ENCODE data around the gene FXYD1. TPM values are rescaled to one million over a fixed set of nuclear protein-coding genes. Genes with fewer than 3 reads are reported as not detected.

The FXYD1 gene
- polyA plus RNA-seq (2012; ENCODE audit: insufficient read depth, insufficient read length, low read depth) = not detected

- Histone ChIP-seq H3K4me3 (ENCODE audit: low read depth, low read length) (no peak within 1 kb of the TSS), H3K4me1 (peaks cover 4% of the 10 kb centered on the region), H3K36me3 (no peaks in the 10 kb centered on the region), H3K9me3 (no peaks in the 10 kb centered on the region), H3K27me3 (peaks cover 15% of the 10 kb centered on the region)
- TF ChIP-seq CTCF (IDR thresholded peaks at IDR 0.05; ENCODE audit: low read depth, low read length) = no peak
- no peak for DNase-seq
Measured at GRCh38 chr19:35138305-35138892, at the start of gene FXYD1. Gene FXYD1 (plus strand): TSS chr19:35138824. CDS start chr19:35140080, 1,256 bp downstream.

GRCh38 chr19:35089554-35089953 is 49.1 kb upstream of the FXYD1 start:
- no peak overlapping the region for H3K4me3 ChIP-seq (ENCODE audit: low read depth, low read length)
- no peak for DNase-seq
- no peak for TF ChIP-seq CTCF (IDR thresholded peaks at IDR 0.05; ENCODE audit: low read depth, low read length)
- H3K27me3 ChIP-seq = no peaks in the 10 kb centered on the region
- H3K9me3 ChIP-seq = no peaks in the 10 kb centered on the region
- H3K4me1 ChIP-seq = peaks cover 5% of the 10 kb centered on the region; the same call in 1 of the 2 replicates
- no peaks in the 10 kb centered on the region for H3K36me3 ChIP-seq

- H3K4me3 ChIP-seq (ENCODE audit: low read depth, low read length) = no peak overlapping the region
- no peak for DNase-seq
- H3K9me3 ChIP-seq = no peaks in the 10 kb centered on the region
- no peaks in the 10 kb centered on the region for H3K36me3 ChIP-seq
- no peak for TF ChIP-seq CTCF (IDR thresholded peaks at IDR 0.05; ENCODE audit: low read depth, low read length)
- no peaks in the 10 kb centered on the region for H3K27me3 ChIP-seq
- H3K4me1 ChIP-seq = peaks cover 5% of the 10 kb centered on the region; the same call in 1 of the 2 replicates
Measured at GRCh38 chr19:35090160-35090505, 48.5 kb upstream of the FXYD1 start.

GRCh38 chr19:35090506-35091214 is 48.0 kb upstream of the FXYD1 start:
- TF ChIP-seq CTCF (IDR thresholded peaks at IDR 0.05; ENCODE audit: low read depth, low read length) = peak; percentile 60
- H3K36me3 ChIP-seq = no peaks in the 10 kb centered on the region
- H3K4me1 ChIP-seq = peaks cover 5% of the 10 kb centered on the region; the same call in 1 of the 2 replicates
- DNase-seq = peak; percentile 62
- no peak overlapping the region for H3K4me3 ChIP-seq (ENCODE audit: low read depth, low read length)
- H3K9me3 ChIP-seq = no peaks in the 10 kb centered on the region
- H3K27me3 ChIP-seq = no peaks in the 10 kb centered on the region

GRCh38 chr19:35093430-35093829 is 45.2 kb upstream of the FXYD1 start:
- no peak for TF ChIP-seq CTCF (IDR thresholded peaks at IDR 0.05; ENCODE audit: low read depth, low read length)
- no peak for DNase-seq
- no peaks in the 10 kb centered on the region for H3K9me3 ChIP-seq
- no peak overlapping the region for H3K4me3 ChIP-seq (ENCODE audit: low read depth, low read length)
- H3K4me1 ChIP-seq = peaks cover 5% of the 10 kb centered on the region; the same call in 1 of the 2 replicates
- H3K36me3 ChIP-seq = no peaks in the 10 kb centered on the region
- H3K27me3 ChIP-seq = no peaks in the 10 kb centered on the region

All from BE2C (cell line).